PFSK-1 (cell line): ENCODE results near the gene CRYZL1.

Experiments used
- FOXP2 ChIP-seq: optimal IDR thresholded peaks from 2 replicates; pipeline ENCODE3; 2011; ENCODE audit warnings: borderline replicate concordance, control low read depth, inconsistent platforms; ENCODE audit not compliant: insufficient read depth; ENCODE audit errors: extremely low read length, extremely low read depth
- POLR2AphosphoS5 ChIP-seq: IDR thresholded peaks from 2 replicates; pipeline ENCODE4 v1.6.1; 2012; ENCODE audit warnings: low read depth, mild to moderate bottlenecking, control low read depth, low read length, moderate library complexity
- REST ChIP-seq, 2 experiments: IDR thresholded peaks; 2 replicates each; pipeline versions ENCODE4 v1.6.1 to v1.8.0; 2011 to 2012; ENCODE audit warnings: low read depth in 2 of 2, low read length in 2 of 2, control low read depth in 1 of 2, inconsistent platforms in 1 of 2, mild to moderate bottlenecking in 1 of 2, moderate library complexity in 1 of 2; ENCODE audit not compliant: insufficient read depth in 1 of 2
- SIN3A ChIP-seq: IDR thresholded peaks from 2 replicates; pipeline ENCODE4 v1.6.1; 2012; ENCODE audit warnings: mild to moderate bottlenecking, low read length, moderate library complexity, borderline replicate concordance; ENCODE audit not compliant: insufficient read depth
- TAF1 ChIP-seq: IDR thresholded peaks from 2 replicates; pipeline ENCODE4 v1.6.1; 2012; ENCODE audit warnings: low read length, control low read depth, borderline replicate concordance; ENCODE audit not compliant: insufficient read depth

Gene CRYZL1

GRCh38 chr21:33677450-33677849, 35.9 kb upstream of the CRYZL1 start:
- TF ChIP-seq SIN3A (no peak), TAF1 (no peak), POLR2AphosphoS5 (no peak), FOXP2 (no peak), REST (IDR thresholded peaks at IDR 0.05; ENCODE audit: insufficient read depth in 1 of 2, low read depth in 2 of 2, low read length in 2 of 2) (no peak)

- TF ChIP-seq FOXP2 (no peak), TAF1 (no peak), REST (IDR thresholded peaks at IDR 0.05; ENCODE audit: insufficient read depth in 1 of 2, low read depth in 2 of 2, low read length in 2 of 2) (no peak), POLR2AphosphoS5 (no peak), SIN3A (no peak)
These were observed 32.7 kb upstream of the CRYZL1 start for GRCh38 chr21:33674226-33674625.

- TF ChIP-seq POLR2AphosphoS5 = no peak
- no peak for TF ChIP-seq REST (IDR thresholded peaks at IDR 0.05; ENCODE audit: insufficient read depth in 1 of 2, low read depth in 2 of 2, low read length in 2 of 2)
- no peak for TF ChIP-seq SIN3A
- no peak for TF ChIP-seq FOXP2
- no peak for TF ChIP-seq TAF1
These were observed 31.9 kb upstream of the CRYZL1 start for GRCh38 chr21:33673473-33673872.

GRCh38 chr21:33670076-33670978, 28.8 kb upstream of the CRYZL1 start:
- TF ChIP-seq SIN3A (no peak), TAF1 (no peak), REST (IDR thresholded peaks at IDR 0.05; ENCODE audit: insufficient read depth in 1 of 2, low read depth in 2 of 2, low read length in 2 of 2) (no peak), FOXP2 (no peak), POLR2AphosphoS5 (no peak)

- TF ChIP-seq TAF1 (no peak), POLR2AphosphoS5 (no peak), REST (IDR thresholded peaks at IDR 0.05; ENCODE audit: insufficient read depth in 1 of 2, low read depth in 2 of 2, low read length in 2 of 2) (no peak), FOXP2 (no peak), SIN3A (no peak)
These were observed 27.1 kb upstream of the CRYZL1 start for GRCh38 chr21:33668620-33669019.
